ENCODE measurements around the gene CTBP2.
"Not testable (repeated sequence)": the region's sequence is repeated elsewhere in the genome, so short reads cannot be mapped to it uniquely, and the experiment has no call there.

DNA sequence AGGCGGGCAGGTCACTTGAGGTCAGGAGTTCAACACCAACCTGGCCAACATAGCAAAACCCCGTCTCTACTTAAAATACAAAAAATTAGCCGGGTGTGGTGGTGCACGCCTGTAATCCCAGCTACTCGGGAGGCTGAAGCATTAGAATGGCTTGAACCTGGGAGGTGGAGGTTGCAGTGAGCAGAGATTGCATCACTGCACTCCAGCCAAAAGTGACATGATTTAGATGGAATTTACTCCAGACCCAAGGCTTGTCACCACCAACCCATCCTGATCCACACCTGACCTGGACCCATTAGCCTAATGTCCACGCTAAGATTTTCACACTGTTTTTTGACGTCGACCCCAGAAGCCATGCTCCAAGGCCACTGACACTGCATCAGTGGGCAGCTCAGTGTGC is 101.0 kb downstream of the CTBP2 start:
- not testable (repeated sequence) for TF ChIP-seq POLR2A (IDR thresholded peaks at IDR 0.05)
- TF ChIP-seq, protein P1, sequence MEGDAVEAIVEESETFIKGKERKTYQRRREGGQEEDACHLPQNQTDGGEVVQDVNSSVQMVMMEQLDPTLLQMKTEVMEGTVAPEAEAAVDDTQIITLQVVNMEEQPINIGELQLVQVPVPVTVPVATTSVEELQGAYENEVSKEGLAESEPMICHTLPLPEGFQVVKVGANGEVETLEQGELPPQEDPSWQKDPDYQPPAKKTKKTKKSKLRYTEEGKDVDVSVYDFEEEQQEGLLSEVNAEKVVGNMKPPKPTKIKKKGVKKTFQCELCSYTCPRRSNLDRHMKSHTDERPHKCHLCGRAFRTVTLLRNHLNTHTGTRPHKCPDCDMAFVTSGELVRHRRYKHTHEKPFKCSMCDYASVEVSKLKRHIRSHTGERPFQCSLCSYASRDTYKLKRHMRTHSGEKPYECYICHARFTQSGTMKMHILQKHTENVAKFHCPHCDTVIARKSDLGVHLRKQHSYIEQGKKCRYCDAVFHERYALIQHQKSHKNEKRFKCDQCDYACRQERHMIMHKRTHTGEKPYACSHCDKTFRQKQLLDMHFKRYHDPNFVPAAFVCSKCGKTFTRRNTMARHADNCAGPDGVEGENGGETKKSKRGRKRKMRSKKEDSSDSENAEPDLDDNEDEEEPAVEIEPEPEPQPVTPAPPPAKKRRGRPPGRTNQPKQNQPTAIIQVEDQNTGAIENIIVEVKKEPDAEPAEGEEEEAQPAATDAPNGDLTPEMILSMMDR (IDR thresholded peaks at IDR 0.05), result not testable (repeated sequence)

All from stomach (tissue), 4 donors.